Stimulated activated CD8-positive, alpha-beta memory T cell treated with anti-CD3 and anti-CD28 coated beads, Interleukin-12 subunit alpha, Interleukin-12 subunit beta, amount 100 ng/mL, for 4 hours (primary cell): ENCODE measurements around the gene MACROD2.

Source experiments
- DNase-seq: peaks from one replicate; pipeline ENCODE4 v3.0.0-alpha.2; 2020; ENCODE audit warnings: low read depth

Gene MACROD2

GRCh38 chr20:15593081-15593480 lies 1597.8 kb downstream of the MACROD2 start:
- DNase-seq: no peak

- no peak for DNase-seq
Observed at GRCh38 chr20:15594158-15594695, 1598.9 kb downstream of the MACROD2 start.

DNA sequence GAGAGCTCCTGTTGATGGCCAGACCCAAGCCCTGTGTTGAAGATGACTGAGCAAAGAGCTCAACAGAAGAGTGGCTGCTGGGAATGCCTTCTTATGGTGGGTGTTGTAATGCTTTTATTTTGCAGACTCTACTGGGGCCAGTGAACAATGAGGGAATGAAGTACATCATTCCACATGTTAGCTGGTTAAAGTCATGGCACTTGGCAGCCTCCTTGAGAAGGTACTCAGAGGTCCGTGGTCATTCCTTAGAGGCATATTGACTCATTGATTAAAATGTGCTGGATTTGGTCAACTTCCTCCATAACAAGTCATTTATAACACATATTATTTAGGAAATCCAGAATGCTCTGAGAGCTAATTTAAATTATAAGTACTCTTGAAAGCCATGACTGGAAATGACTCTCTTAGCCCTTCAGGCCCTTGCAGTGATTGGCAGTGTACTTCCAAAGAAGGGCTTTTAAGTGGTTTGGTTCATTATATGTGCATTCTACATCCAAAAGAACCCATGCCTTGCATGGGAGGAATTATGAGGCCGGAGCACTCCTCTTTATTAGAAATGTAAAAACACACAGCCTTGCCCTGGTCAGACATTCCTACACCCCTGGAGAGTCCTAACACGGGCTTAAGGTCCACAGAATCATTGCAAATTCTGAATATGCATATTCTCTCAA lies 1601.0 kb downstream of the MACROD2 start:
- no peak for DNase-seq

DNA sequence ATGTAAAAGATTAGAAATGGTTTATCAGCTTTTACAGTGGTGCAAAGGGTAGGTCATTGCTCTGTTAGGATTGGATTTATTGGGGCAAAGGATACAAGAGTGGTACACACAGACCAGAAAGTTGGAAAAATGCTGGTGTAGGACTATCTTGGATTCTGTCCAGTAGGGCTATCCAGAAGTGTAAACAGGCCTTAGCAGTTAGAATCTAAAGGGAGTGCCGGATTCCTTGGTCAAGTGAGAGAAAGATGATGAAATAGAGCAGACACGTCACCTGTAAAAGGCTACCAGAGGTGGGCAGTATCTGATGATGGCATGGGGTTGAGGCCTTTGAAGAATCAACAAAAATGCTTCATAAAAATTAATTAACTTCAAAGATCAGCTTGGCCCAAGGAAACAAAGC lies 1602.0 kb downstream of the MACROD2 start:
- DNase-seq: no peak

- no peak for DNase-seq
Observed at GRCh38 chr20:15599961-15600360, 1604.6 kb downstream of the MACROD2 start.

- DNase-seq: no peak
Observed at GRCh38 chr20:15600565-15600964, 1605.2 kb downstream of the MACROD2 start.

DNA sequence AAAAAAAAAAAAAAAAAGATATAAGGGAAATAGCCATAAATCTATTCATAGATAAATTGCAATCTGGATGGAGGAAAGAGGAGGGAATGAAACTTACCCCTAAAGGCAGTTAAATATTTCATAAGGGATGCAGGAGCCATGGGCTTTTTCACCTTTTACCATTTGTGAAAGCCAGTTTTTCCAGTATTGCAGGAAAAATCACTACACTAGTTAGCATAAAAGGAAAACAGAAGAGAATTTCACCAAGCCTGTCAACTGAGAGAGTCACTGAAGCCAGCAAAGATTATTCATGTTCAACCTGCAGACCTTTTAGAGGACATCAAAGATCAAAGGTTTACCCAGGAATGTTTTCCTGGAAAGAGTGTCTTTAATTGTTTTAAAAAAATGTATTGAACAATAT lies 1608.2 kb downstream of the MACROD2 start:
- no peak for DNase-seq

GRCh38 chr20:15603978-15604805 lies 1608.9 kb downstream of the MACROD2 start:
- DNase-seq: no peak

- DNase-seq: no peak
Observed at GRCh38 chr20:15609921-15610320, 1614.6 kb downstream of the MACROD2 start.

- no peak for DNase-seq
Observed at GRCh38 chr20:15610787-15611186, 1615.5 kb downstream of the MACROD2 start.

GRCh38 chr20:15611541-15611940 lies 1616.2 kb downstream of the MACROD2 start:
- DNase-seq: no peak

- DNase-seq: no peak
Observed at GRCh38 chr20:15612198-15612597, 1616.9 kb downstream of the MACROD2 start.

DNA sequence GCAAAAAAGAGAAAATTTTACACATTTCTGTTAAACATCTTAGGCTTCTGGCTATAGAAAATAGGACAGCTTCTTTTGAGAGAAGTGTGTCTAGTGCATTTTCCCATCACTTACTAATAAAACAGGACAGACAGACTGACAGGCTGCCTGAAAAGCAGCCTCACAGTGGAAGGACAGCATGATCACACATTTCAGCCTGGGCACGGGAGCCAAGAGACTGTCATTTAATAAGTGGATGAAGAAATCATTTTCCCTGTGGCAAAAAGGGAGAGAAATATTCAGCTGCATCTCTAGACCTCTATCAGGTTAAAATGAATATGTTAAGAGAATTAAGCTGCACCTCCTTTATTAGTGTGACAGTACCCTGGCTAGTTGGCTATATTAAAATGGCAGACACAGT lies 1617.5 kb downstream of the MACROD2 start:
- DNase-seq: no peak

DNA sequence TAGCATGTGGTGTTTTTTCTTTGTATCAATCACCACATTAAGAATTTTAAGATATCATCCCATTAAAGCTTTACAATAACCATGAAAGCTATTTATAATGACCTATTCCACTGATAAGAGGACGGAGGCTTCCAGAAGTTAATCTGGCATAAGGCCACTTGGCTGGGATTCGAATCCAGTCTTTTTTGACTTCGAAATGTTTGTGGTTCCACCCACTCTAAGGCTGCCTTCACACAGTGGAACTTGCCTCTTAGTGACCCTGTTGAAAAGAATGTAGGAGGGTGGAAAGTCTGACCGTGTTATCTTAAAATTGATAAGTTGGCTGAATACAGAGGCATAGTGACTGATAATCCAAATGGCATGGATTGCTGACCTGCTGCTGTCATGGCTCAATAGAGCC lies 1618.2 kb downstream of the MACROD2 start:
- DNase-seq: no peak

DNA sequence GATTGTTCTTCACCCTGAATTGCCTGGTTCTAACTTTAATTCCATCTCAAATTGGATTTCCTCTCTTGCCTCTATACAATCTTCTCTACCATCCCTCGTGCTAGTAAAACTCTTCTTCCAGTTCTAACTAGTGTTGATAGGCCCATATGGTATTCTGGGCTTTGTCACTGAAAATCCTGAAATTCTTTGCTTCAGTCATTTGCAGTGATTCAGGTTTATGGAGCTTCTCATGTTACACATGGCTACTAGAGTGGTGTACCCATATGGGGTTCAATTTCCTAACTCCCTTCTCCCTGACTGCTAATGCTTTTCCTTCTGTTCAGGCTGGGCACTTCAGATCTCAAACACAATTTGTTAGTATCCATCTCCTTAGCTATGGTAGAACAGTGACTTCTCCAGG lies 1621.3 kb downstream of the MACROD2 start:
- no peak for DNase-seq

- no peak for DNase-seq
Observed at GRCh38 chr20:15618110-15618509, 1622.8 kb downstream of the MACROD2 start.

DNA sequence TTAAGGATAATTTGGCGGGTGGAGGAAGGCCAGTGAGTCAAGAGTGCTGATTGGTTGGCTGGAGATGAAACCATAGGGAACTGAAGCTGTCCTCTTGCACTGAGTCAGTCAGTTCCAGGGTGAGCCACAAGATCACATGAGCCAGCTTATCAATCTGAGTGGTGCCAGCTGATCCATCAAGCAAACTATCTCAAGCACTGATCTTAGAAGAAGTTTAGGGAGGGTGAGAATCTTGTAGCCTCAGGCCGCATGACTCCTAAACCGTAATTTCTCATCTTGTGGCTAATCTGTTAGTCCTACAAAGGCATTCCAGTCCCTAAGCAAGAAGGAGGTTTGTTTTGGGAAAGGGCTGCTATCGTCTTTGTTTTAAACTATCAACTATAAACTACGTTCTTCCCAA lies 1623.6 kb downstream of the MACROD2 start:
- no peak for DNase-seq

GRCh38 chr20:15619341-15619740 lies 1624.0 kb downstream of the MACROD2 start:
- no peak for DNase-seq

- DNase-seq: no peak
Observed at GRCh38 chr20:15619816-15620215, 1624.5 kb downstream of the MACROD2 start.

DNA sequence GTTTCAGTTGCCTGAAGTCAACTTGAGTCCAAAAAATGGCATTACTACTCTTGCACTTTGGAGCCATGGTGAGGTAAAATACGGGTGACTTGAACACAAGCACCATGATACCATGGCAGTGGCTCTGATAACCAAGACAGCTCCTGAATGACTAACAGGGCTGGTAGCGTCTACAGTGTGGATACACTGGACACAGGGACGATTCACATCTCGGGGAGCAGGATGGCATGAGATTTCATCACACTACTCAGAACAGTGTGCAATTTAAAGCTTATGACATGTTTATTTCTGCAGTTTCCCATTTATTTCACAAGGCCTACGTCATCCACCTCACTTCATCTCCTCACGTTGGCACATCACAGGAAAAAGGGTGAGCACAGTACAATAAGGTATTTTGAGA lies 1627.1 kb downstream of the MACROD2 start:
- no peak for DNase-seq

- DNase-seq: no peak
Observed at GRCh38 chr20:15623215-15623614, 1627.9 kb downstream of the MACROD2 start.

DNA sequence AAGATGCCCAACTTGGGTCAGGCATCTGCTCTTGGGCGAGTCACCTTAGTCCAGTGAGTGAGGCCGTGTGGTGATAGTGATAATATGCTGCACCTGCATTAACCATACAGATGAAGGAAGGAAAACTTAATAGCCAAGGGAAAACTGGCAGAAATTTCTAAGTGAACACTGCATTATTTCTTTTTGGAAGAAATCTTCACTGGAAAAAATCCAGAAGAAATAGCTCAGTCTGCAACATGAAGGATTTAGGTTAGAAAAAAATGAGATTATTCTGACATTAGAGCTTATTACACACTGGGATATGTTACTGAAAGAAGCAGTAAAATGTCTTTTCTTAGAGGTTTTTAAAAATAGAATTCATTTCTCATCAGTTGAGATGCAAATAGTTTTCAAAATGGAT lies 1630.7 kb downstream of the MACROD2 start:
- DNase-seq: no peak

- DNase-seq: no peak
Observed at GRCh38 chr20:15627089-15627488, 1631.8 kb downstream of the MACROD2 start.
